Amygdala (tissue), 56 donors: Measurements from ENCODE around the gene SUN5.
A peak's percentile ranks its signal among the peaks of the same experiment; 100 is the strongest.

Source experiments
- DNase-seq, 56 donors: peaks; one replicate each; lab custom pipeline; 2025; lab: John Stamatoyannopoulos, UW

Gene SUN5

GRCh38 chr20:33015700-33016580 lies 11.7 kb upstream of the SUN5 start:
- no peak for DNase-seq

DNA sequence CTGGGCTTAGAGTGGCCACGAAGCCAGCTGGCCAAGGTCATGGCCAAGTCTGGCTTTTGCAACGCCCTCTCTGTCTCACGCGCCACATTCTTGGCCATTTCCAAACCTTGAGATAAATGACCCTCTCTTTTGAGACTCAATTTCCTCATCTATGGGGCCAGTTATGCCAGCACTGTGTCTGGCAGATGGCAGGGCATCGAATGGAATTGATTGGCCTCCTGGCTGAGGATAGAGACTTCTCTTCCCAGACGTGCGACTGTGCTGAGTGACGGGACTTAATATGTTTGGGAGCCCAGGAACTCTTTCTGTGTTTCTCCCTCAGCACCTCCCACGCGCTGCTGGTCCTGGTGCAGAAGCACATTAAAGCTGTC lies 10.9 kb upstream of the SUN5 start:
- no peak for DNase-seq

GRCh38 chr20:33014336-33015113 lies 10.3 kb upstream of the SUN5 start:
- no peak for DNase-seq

DNA sequence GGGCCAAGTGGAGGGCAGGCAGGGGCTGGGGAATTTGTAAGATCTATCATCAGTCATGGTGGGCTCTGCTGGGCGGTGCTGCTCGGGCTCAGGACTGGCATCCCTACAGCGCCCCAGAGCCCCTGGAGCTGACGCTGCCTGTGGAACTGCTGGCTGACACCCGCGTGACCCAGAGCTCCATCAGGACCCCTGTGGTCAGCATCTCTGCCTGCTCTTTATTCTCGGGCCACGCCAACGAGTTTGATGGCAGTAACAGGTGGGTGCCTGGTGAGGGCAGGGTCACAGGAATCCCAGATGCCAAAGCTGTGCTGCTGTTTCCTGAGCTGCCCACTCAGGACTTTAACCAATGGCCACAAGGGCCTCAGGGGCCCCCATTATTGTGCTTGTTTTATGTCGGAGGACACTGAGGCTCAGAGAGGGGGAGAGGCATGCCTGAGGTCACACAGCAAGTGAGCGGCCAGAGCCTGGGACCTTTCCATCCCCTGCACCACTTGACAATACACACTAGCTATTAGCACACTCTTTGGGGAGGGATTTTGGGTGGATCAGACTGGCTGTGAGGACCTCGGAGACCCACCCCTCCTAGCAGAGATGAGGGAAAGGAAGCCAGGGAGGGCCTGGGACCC lies 9.6 kb upstream of the SUN5 start:
- DNase-seq, result no peak

GRCh38 chr20:33012327-33013189 lies 8.3 kb upstream of the SUN5 start:
- DNase-seq, result no peak

DNA sequence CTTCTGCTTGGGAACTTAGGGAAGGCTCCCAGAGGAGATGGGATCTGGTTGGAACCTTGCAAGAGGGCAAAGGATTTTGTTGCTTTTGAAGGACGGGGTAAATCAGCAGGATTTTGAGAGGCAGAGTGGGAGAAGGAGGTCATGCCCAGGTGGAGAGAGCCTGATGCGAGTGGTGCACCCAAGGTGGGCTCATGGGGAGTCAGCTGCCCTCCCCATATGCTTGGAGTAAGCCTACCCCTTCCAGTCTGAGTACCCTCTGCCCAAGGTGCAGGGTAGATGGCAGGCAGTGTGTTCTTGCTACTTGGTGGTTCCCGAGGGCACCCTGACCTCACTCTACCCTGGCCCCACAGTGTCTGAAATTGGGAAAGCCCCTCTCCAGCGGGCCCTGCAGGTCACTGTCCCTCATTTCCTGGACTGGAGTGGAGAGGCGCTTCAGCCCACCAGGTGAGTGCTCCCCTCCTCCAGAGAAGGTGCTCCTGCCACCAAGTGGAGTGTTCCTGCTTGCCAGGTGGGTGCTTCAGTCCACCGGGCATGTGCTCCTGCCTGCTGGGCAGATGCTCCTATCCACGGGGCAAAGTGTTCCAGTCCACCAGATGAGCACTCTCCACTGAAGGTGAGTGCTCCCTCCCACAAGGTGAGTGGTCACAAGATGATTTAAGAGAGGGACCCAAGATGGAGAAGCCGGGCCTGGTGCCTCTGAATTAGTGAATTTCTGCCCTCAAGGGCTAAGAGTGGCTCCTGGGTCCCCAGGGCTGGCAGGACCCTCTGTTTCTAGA lies 6.6 kb upstream of the SUN5 start:
- DNase-seq, result no peak

DNA sequence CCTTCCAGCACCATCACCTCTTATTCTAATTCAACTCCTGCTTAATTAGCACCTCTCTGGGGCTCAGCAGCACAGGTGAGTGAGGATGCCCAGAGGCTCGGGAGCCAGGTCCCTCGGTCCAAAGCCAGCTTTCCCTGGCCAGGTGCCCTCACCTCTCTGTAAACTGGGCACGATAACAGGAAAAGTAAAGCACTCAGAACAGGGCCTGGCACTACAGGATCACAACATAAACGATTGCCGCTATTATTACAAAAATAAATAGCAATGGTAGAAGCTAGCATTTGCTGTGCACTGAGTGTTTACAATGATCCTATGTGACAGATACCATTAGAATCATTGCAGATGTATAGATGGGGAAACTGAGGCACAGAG lies 5.9 kb upstream of the SUN5 start:
- DNase-seq, result no peak

- peak in 1 of 56 donors; percentile 17 for DNase-seq
Observed at GRCh38 chr20:33009214-33010132, 5.2 kb upstream of the SUN5 start.

- DNase-seq, result no peak
Observed at GRCh38 chr20:33008336-33009213, 4.3 kb upstream of the SUN5 start.

- DNase-seq, result no peak
Observed at GRCh38 chr20:33007376-33008335, 3.4 kb upstream of the SUN5 start, which contains the start of gene BPIFB2. BPIFB2 (plus strand) TSS chr20:33007704; CDS start chr20:33008575, 871 bp downstream.

DNA sequence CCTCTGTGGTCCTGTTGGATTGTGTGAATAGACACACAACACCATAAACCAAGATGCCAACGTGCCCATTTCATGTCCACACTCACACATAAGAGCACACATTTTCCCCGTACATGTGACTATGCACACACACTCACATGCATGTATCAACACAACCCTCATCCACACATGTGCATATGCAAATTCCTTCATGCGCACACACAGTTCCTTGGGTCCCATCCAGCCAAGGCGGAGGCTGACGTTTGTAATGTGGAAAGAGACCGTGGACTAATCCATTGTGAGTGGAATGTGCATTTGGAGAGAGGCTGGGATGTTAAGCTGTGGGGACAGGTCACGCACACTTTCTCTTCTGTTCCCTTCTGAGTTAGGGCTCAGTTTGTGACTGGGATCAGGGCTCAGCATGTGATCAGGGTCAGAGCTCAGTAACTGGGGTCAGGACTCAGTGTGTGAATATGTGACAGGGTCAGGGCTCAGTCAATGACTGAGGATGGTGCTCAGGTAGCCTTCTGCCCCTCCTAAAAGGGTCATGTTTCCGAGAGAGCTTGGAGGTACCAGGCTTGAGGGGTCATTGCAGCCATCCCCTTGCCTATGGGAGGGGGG lies 2.6 kb upstream of the SUN5 start:
- no peak for DNase-seq

DNA sequence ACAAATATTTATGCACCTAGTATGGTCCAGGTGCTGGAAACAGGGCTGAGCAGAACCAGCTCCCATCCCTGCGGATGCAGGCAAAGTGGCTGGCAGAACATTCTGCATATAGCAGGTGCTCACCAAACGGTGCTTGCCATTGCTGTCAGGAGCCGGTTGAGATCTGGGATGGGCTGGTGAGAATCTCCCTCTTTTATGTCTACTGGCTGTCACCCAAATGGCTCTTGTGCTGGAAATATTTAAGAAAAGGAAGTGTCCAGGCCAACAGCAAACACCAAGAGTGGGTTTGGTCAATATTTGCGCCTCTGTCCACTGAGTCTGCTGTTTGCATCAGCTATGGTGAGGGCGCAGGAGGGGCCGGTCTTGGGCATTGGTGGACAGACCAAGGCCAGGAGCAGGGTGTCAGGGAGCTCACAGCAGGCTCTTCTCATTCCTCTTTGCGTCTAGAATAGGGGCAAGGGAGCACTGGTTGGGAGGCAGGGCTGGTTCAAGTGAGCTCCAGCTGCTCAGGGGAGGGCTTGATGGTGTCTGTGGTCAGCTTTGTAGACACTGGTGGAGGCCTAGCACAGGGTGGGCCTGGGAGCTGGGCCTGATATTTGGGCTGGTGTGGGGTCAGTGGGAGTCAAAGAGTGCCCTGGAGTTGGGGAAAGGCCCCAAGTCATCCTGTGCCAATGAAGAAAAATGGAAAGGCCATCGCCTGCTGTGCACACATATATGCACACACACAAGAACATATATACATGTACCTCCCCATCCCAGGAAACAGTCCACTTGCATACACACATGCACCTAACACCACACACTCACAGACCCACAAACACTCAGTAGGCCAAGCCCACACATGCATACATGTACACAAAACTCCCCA lies 1.9 kb upstream of the SUN5 start:
- DNase-seq, result no peak

- no peak for DNase-seq
Observed at GRCh38 chr20:33005132-33005566, 916 bp upstream of the SUN5 start.

- DNase-seq, result no peak
Observed at GRCh38 chr20:33002087-33002808, 2.0 kb downstream of the SUN5 start.
